Measurements from ENCODE around the gene LRRC72. TPM values are rescaled to one million over a fixed set of nuclear protein-coding genes. Genes with fewer than 3 reads are reported as not detected.
"Not testable (repeated sequence)": the region's sequence is repeated elsewhere in the genome, so short reads cannot be mapped to it uniquely, and the experiment has no call there.

LRRC72 gene
- total RNA-seq, 1 donor from 2014 or later, result not detected

DNA sequence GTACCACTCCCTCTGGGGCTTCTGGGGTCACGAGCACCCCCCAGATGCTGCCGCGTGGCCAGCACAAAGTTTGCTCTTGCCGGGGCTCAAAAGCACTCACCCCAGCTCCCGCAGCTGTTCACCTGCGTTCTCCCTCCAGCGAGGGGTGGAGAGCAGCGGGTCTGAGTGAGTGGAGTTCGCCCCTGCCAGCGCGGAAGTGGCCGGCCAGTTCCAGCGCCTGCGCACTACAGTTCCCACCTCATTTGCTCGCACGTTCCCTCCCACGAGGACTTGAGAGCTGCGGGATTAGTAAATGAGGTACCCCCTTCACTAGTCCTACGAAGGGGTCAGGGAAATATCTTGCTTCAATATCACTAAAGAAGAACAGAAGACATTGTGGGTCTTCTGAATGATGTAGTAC, 24.3 kb upstream of the LRRC72 start:
- no peaks in the 10 kb centered on the region for H3K27me3 Mint-ChIP-seq (ENCODE audit: unreplicated experiment)
- no peak for DNase-seq

DNA sequence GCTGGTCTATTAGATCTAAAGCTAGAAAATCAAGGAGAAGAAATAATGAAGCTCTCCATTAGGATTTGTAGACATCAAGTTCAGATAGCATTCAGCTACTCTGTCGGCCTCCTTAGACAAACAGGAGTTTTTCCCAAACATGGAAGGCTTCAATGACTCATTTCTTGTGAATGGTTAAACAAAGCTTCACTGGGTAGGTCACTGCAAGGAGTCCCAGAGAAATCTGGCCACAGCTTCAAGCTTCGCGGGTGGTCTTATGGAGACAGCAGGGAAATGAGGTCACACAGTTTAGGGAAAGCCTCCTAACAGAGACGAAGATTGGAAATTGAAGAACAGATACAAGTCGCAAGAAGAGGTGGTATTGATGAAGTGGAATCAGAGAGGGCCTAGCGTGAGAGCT, 22.6 kb upstream of the LRRC72 start:
- H3K27me3 Mint-ChIP-seq (ENCODE audit: unreplicated experiment), result no peaks in the 10 kb centered on the region
- no peak overlapping the region for H3K27ac Mint-ChIP-seq (ENCODE audit: unreplicated experiment)
- no peak overlapping the region for H3K4me3 Mint-ChIP-seq (ENCODE audit: unreplicated experiment)
- H3K36me3 Mint-ChIP-seq (ENCODE audit: unreplicated experiment), result no peaks in the 10 kb centered on the region
- H3K4me1 Mint-ChIP-seq (ENCODE audit: low read depth, unreplicated experiment), result no peaks in the 10 kb centered on the region
- no peaks in the 10 kb centered on the region for H3K9me3 Mint-ChIP-seq (ENCODE audit: unreplicated experiment)
- no peak for DNase-seq
- TF ChIP-seq, protein P1, sequence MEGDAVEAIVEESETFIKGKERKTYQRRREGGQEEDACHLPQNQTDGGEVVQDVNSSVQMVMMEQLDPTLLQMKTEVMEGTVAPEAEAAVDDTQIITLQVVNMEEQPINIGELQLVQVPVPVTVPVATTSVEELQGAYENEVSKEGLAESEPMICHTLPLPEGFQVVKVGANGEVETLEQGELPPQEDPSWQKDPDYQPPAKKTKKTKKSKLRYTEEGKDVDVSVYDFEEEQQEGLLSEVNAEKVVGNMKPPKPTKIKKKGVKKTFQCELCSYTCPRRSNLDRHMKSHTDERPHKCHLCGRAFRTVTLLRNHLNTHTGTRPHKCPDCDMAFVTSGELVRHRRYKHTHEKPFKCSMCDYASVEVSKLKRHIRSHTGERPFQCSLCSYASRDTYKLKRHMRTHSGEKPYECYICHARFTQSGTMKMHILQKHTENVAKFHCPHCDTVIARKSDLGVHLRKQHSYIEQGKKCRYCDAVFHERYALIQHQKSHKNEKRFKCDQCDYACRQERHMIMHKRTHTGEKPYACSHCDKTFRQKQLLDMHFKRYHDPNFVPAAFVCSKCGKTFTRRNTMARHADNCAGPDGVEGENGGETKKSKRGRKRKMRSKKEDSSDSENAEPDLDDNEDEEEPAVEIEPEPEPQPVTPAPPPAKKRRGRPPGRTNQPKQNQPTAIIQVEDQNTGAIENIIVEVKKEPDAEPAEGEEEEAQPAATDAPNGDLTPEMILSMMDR (IDR thresholded peaks at IDR 0.05; ENCODE audit: partially characterized antibody, unreplicated experiment), result no peak

More for the DNA sequence above, 24.3 kb upstream of the LRRC72 start:
- Mint-ChIP-seq H3K36me3 (ENCODE audit: unreplicated experiment) (no peaks in the 10 kb centered on the region), H3K4me1 (ENCODE audit: low read depth, unreplicated experiment) (no peaks in the 10 kb centered on the region), H3K4me3 (ENCODE audit: unreplicated experiment) (no peak overlapping the region), H3K9me3 (ENCODE audit: unreplicated experiment) (no peaks in the 10 kb centered on the region), H3K27ac (ENCODE audit: unreplicated experiment) (no peak overlapping the region)
- TF ChIP-seq, protein P1 (IDR thresholded peaks at IDR 0.05; ENCODE audit: partially characterized antibody, unreplicated experiment), result no peak

DNA sequence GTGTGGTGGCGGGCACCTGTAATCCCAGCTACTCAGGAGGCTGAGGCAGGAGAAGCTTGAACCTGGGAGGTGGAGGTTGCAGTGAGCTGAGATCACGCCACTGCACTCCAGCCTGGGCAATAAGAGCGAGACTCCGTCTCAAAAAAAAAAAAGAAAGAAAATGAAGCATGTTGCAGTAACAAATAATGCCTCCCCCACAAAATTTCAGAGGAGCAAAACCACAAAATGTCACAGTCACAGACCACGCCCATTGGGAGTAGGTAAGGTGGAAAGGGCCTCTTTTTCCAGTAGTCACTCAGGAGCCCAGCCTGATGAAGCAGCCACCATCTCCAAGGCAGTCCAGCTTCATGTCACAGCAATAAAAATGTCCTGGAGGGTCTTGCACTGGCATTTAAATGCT, 20.2 kb upstream of the LRRC72 start:
- not testable (repeated sequence) for H3K27me3 Mint-ChIP-seq (ENCODE audit: unreplicated experiment); H3K4me3 Mint-ChIP-seq (ENCODE audit: unreplicated experiment); H3K9me3 Mint-ChIP-seq (ENCODE audit: unreplicated experiment); H3K27ac Mint-ChIP-seq (ENCODE audit: unreplicated experiment); DNase-seq; H3K4me1 Mint-ChIP-seq (ENCODE audit: low read depth, unreplicated experiment); H3K36me3 Mint-ChIP-seq (ENCODE audit: unreplicated experiment)

DNA sequence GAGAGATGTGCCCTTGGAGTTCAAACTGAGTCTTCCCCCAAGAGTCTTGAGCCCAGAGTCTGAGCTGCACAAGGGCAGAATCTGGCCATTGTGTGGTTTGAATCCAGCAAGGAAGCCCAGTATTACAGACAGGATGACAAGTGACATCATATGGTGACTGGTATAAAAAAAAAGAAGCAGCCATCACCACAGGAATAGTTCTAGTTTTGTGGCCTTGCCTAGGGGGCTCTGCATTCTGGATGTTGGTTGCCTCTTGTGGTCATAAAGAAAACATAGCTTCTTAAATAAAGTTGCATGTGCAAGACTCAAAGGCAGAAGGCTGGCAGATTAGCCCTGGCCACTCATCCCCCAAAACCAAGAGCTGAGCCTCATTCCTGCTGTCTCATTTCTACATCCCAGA, 16.8 kb upstream of the LRRC72 start:
- no peak overlapping the region for H3K27ac Mint-ChIP-seq (ENCODE audit: unreplicated experiment)
- no peaks in the 10 kb centered on the region for H3K27me3 Mint-ChIP-seq (ENCODE audit: unreplicated experiment)
- no peaks in the 10 kb centered on the region for H3K9me3 Mint-ChIP-seq (ENCODE audit: unreplicated experiment)
- no peak overlapping the region for H3K4me3 Mint-ChIP-seq (ENCODE audit: unreplicated experiment)
- TF ChIP-seq, protein P1 (IDR thresholded peaks at IDR 0.05; ENCODE audit: partially characterized antibody, unreplicated experiment), result no peak
- no peaks in the 10 kb centered on the region for H3K4me1 Mint-ChIP-seq (ENCODE audit: low read depth, unreplicated experiment)
- H3K36me3 Mint-ChIP-seq (ENCODE audit: unreplicated experiment), result no peaks in the 10 kb centered on the region
- DNase-seq, result no peak

DNA sequence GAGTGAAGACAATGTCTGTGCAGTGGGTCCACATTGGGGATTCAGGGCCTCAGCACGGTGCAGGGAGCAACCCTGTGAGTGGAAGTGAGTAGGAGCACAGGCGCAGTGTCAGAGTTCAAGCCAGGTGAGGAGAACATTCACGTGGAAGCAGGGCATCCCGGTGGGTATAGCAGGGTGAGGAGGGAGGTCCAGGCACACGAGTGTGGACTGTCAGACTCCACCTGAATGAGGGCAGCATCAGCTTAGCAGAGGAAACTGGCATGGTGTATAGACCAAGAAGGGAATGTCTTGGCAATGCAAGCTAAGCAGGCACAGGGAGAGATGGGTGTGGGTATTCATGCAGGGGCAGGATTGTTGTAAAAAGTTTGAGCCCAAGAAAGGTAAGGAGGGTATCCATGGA, 15.3 kb upstream of the LRRC72 start:
- DNase-seq, result no peak
- no peak overlapping the region for H3K27ac Mint-ChIP-seq (ENCODE audit: unreplicated experiment)
- H3K4me3 Mint-ChIP-seq (ENCODE audit: unreplicated experiment), result no peak overlapping the region
- no peaks in the 10 kb centered on the region for H3K27me3 Mint-ChIP-seq (ENCODE audit: unreplicated experiment)
- no peaks in the 10 kb centered on the region for H3K9me3 Mint-ChIP-seq (ENCODE audit: unreplicated experiment)
- H3K4me1 Mint-ChIP-seq (ENCODE audit: low read depth, unreplicated experiment), result no peaks in the 10 kb centered on the region
- H3K36me3 Mint-ChIP-seq (ENCODE audit: unreplicated experiment), result no peaks in the 10 kb centered on the region
- TF ChIP-seq, protein P1 (IDR thresholded peaks at IDR 0.05; ENCODE audit: partially characterized antibody, unreplicated experiment), result no peak

DNA sequence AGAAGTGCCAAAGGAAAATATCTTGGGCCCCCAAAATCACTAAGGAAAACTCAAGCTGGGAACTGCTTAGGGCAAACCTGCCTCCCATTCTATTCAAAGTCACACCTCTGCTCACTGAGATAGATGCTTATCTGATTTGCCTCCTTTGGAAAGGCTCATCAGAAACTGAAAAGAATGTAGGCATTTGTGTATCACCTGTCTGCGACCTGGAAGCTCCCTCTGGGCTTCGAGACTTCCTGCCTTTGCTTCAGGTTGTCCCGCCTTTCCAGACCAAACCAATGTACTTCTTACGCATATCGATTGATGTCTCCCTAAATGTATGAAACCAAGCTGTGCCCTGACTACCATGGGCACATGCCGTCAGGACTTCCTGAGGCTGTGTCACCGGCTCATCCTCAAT, 14.5 kb upstream of the LRRC72 start:
- no peak for DNase-seq
- Mint-ChIP-seq H3K9me3 (ENCODE audit: unreplicated experiment) (no peaks in the 10 kb centered on the region), H3K4me3 (ENCODE audit: unreplicated experiment) (no peak overlapping the region), H3K4me1 (ENCODE audit: low read depth, unreplicated experiment) (no peaks in the 10 kb centered on the region), H3K27ac (ENCODE audit: unreplicated experiment) (no peak overlapping the region), H3K36me3 (ENCODE audit: unreplicated experiment) (no peaks in the 10 kb centered on the region), H3K27me3 (ENCODE audit: unreplicated experiment) (no peaks in the 10 kb centered on the region)
- TF ChIP-seq, protein P1 (IDR thresholded peaks at IDR 0.05; ENCODE audit: partially characterized antibody, unreplicated experiment), result no peak
